HG03135 (cell line): ENCODE data around the gene NUP210.
"Not testable (repeated sequence)": the region's sequence is repeated elsewhere in the genome, so short reads cannot be mapped to it uniquely, and the experiment has no call there.

Experiments
- ATAC-seq: cut with Tn5 transposase; IDR thresholded peaks from one replicate; pipeline ENCODE4 v1.9.1; 2021; ENCODE audit warnings: mild to moderate bottlenecking, moderate library complexity; ENCODE audit not compliant: unreplicated experiment

The NUP210 gene

GRCh38 chr3:13430411-13430875, 10.3 kb upstream of the NUP210 start:
- ATAC-seq, result not testable (repeated sequence)

GRCh38 chr3:13429631-13430291, 9.6 kb upstream of the NUP210 start:
- no peak for ATAC-seq

DNA sequence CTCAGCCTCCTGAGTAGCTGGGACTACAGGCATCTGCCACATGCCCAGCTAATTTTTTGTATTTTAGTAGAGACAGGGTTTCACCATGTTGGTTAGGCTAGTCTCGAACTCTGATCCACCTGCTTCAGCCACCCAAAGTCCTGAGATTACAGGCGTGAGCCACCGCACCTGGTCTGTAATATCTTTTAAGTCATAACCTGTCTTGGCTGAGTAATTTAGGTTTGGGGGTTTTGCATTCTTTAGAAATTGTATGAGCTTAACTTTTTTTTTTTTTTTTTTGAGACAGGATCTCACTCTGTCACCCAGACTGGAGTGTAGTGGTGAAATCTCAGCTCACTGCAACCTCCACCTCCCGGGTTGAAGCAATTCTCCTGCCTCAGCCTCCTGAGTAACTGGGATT, 8.6 kb upstream of the NUP210 start:
- ATAC-seq, result not testable (repeated sequence)

GRCh38 chr3:13427662-13428603, 7.8 kb upstream of the NUP210 start:
- ATAC-seq, result no peak

DNA sequence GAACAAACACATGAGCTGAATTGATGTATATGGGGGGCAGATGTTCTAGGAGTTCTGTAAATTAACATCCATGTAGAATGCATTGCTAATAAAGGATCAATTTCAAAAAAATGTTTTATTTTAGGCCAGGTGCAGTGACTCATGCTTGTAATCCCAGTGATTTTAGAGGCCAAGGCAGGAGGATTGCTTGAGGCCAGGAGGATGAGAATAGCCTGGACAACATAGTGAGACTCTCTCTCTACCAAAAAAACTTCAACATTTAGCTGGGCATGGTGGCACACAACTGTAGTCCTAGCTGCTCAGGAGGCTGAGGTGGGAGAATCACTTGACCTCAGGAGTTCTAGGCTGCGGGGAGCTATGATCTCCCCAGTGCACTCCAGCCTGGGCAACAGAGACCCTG, 6.5 kb upstream of the NUP210 start:
- no peak for ATAC-seq

GRCh38 chr3:13425689-13426088, 5.6 kb upstream of the NUP210 start:
- no peak for ATAC-seq

DNA sequence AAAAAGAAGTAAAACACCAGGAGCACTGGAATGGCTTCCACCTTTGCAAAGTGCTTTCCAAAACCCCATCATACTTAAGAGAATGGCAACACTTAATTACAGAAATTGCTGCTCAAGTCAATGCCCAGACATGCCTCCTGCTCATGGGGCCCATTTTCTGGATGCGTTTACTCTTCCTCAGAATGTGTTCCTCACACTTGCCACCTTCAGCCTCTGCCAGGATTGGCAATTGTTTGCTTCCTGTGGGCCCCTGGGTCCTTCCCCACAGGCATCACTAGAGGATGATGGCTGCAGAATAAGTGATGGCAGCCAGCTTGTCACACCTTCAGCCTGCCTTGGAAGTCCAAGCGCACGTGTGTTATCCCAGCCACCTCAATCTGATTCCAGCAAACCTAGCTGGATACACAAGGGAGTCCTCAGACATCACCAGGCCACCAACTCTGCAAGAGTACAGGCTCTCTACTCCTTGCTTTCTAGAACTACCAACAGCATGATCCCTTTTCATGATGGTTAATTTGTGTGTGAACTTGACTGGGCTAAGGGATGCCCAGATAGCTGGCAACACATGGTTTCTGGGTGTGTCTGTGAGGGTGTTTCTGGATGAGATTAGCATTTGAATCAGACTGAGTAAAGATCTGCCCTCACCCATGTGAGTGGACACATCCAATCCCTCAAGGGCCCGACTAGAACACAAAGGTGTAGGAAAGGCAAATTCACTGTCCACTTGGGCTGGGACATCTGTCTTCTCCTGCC, 4.9 kb upstream of the NUP210 start:
- ATAC-seq, result no peak

- no peak for ATAC-seq
Observed at GRCh38 chr3:13424141-13424844, 4.2 kb upstream of the NUP210 start.

GRCh38 chr3:13420831-13421765, 976 bp upstream of the NUP210 start:
- peak; percentile 3 for ATAC-seq

- peak; percentile 47 for ATAC-seq
Observed at GRCh38 chr3:13419505-13420044, 547 bp downstream of the NUP210 start.

DNA sequence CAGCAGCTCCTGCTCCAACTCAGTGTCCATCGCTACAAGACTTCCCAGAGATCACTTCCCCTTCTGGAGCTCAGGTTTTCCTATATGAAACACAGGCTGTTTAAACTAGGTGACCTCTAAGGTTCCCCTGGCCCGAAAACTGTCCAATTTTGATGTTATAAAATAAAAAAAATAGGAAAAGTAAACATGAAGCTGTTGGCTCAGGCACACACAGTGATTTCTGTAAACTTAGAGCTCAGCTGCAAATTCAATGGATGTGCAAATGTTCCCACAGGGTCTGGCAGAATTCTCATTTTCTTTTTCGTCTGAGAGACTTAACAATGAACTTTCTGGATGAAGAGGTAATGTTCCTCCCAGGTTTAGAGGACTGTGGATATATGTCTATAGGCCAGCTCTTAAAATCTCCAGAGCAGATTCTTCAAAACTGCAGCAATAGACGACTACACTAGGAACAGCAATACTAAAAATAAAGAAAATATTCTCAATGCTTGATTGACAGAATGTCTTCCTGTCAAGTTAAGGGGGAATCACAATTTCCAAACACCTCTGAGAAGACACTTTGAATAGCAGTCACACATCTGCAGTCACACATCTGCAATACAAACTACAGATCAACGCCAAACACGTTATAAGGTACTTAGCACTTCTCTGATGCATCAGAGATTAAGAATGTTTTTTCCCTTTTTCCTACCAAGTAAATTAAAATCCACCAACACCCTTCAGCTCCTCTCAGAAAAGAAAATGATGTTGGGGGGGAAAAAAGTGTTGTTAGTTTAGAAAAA, 2.8 kb downstream of the NUP210 start:
- no peak for ATAC-seq

- ATAC-seq, result no peak
Observed at GRCh38 chr3:13415997-13416793, 3.9 kb downstream of the NUP210 start.

DNA sequence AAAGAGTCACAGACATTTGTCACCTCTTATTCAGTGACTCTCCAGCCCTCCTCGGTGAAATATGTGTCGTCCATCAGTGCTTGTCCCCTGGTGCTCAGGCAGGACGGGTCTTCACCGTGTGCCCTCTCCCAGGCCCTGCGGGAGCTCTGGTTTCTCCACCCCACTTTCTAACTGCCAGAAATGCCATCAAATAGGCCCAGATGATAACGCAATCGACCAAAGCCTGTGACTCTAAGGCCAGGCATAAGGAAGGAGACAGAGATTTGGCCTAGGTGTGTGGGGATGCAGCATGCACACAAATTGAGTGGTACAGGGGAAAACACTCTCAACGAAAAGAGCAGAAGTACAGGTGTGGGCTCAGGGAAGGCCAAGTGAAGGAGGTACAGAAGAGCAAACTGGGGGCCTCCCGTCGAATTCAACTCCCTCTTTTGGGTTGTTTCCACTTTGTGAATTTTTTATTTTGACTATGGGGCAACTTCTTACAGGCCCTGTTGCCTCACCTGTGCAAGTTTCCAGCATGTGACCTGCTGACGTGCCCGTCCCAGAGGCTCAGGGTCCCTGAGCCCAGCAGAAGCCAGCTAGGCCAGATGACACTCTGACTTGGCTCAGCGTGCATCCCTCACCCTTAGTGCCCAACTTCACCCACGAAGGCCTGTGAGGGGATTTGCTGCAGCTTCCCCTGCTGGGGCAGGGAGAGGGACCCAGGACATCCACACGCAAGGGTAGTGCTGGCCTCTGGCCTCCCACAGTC, 4.7 kb downstream of the NUP210 start:
- no peak for ATAC-seq

GRCh38 chr3:13414040-13414729, 5.9 kb downstream of the NUP210 start:
- peak; percentile 95 for ATAC-seq

GRCh38 chr3:13411186-13411860, 8.8 kb downstream of the NUP210 start:
- no peak for ATAC-seq

GRCh38 chr3:13408890-13409289, 11.2 kb downstream of the NUP210 start:
- no peak for ATAC-seq
